Neuron (in vitro differentiated cells): Measurements from ENCODE around the gene SKI.

Experiments used
- H2AFZ ChIP-seq: one replicate; pipeline ENCODE4 v1.6.1; 2013; ENCODE audit warnings: low read depth, mild to moderate bottlenecking, inconsistent platforms, low read length, moderate library complexity
- H3K27me3 ChIP-seq: one replicate; pipeline ENCODE4 v1.6.1; 2013; ENCODE audit warnings: low read length; ENCODE audit not compliant: insufficient read depth
- H3K36me3 ChIP-seq: one replicate; pipeline ENCODE4 v1.6.1; 2013; ENCODE audit warnings: low read length; ENCODE audit not compliant: insufficient read depth
- H3K4me1 ChIP-seq: one replicate; pipeline ENCODE4 v1.6.1; 2013; ENCODE audit warnings: low read length; ENCODE audit not compliant: insufficient read depth
- H3K4me3 ChIP-seq: 2 replicates; pipeline ENCODE4 v1.5.1; 2013; ENCODE audit warnings: mild to moderate bottlenecking, low read length, moderate library complexity
- H3K9me3 ChIP-seq: one replicate; pipeline ENCODE4 v1.6.1; 2013; ENCODE audit warnings: low read length

SKI gene

GRCh38 chr1:2228157-2228594 lies at the start of gene SKI:
Gene SKI (plus strand): TSS chr1:2228319. CDS start chr1:2228767, 448 bp downstream.
- no peak within 1 kb of the TSS for H2AFZ ChIP-seq
- no peaks in the 10 kb centered on the region for H3K36me3 ChIP-seq
- no peaks in the 10 kb centered on the region for H3K9me3 ChIP-seq
- peaks cover 27% of the 10 kb centered on the region for H3K4me1 ChIP-seq
- H3K27me3 ChIP-seq, result no peaks in the 10 kb centered on the region
- peak within 1 kb of the TSS; percentile 86 for H3K4me3 ChIP-seq

GRCh38 chr1:2178875-2179274 lies 49.2 kb upstream of the SKI start:
- Histone ChIP-seq H2AFZ (no peak overlapping the region), H3K4me1 (no peaks in the 10 kb centered on the region), H3K9me3 (no peaks in the 10 kb centered on the region), H3K27me3 (no peaks in the 10 kb centered on the region), H3K36me3 (no peaks in the 10 kb centered on the region), H3K4me3 (no peak overlapping the region)

- Histone ChIP-seq H3K4me3 (no peak overlapping the region), H3K27me3 (no peaks in the 10 kb centered on the region), H2AFZ (no peak overlapping the region), H3K36me3 (no peaks in the 10 kb centered on the region), H3K9me3 (no peaks in the 10 kb centered on the region), H3K4me1 (no peaks in the 10 kb centered on the region)
These were observed 48.7 kb upstream of the SKI start for GRCh38 chr1:2179283-2180013.

GRCh38 chr1:2180297-2181245 lies 47.5 kb upstream of the SKI start:
- Histone ChIP-seq H3K4me3 (no peak overlapping the region), H3K27me3 (no peaks in the 10 kb centered on the region), H3K4me1 (no peaks in the 10 kb centered on the region), H3K36me3 (no peaks in the 10 kb centered on the region), H3K9me3 (no peaks in the 10 kb centered on the region), H2AFZ (no peak overlapping the region)

- H2AFZ ChIP-seq, result no peak overlapping the region
- H3K4me1 ChIP-seq, result no peaks in the 10 kb centered on the region
- no peaks in the 10 kb centered on the region for H3K9me3 ChIP-seq
- H3K27me3 ChIP-seq, result no peaks in the 10 kb centered on the region
- H3K4me3 ChIP-seq, result no peak overlapping the region
- no peaks in the 10 kb centered on the region for H3K36me3 ChIP-seq
These were observed 46.8 kb upstream of the SKI start for GRCh38 chr1:2181271-2181670.

GRCh38 chr1:2181752-2182151 lies 46.4 kb upstream of the SKI start:
- Histone ChIP-seq H3K36me3 (no peaks in the 10 kb centered on the region), H3K9me3 (no peaks in the 10 kb centered on the region), H3K4me1 (no peaks in the 10 kb centered on the region), H3K27me3 (no peaks in the 10 kb centered on the region), H3K4me3 (no peak overlapping the region), H2AFZ (no peak overlapping the region)

GRCh38 chr1:2182376-2182775 lies 45.7 kb upstream of the SKI start:
- H3K4me1 ChIP-seq, result no peaks in the 10 kb centered on the region

GRCh38 chr1:2183937-2184334 lies 44.2 kb upstream of the SKI start:
- no peak overlapping the region for H3K4me3 ChIP-seq
- no peak overlapping the region for H2AFZ ChIP-seq
- H3K4me1 ChIP-seq, result no peaks in the 10 kb centered on the region
- H3K27me3 ChIP-seq, result no peaks in the 10 kb centered on the region
- H3K9me3 ChIP-seq, result no peaks in the 10 kb centered on the region
- no peaks in the 10 kb centered on the region for H3K36me3 ChIP-seq

More at GRCh38 chr1:2182376-2182775, 45.7 kb upstream of the SKI start:
- H3K9me3 ChIP-seq, result no peaks in the 10 kb centered on the region
- H3K36me3 ChIP-seq, result no peaks in the 10 kb centered on the region
- H3K27me3 ChIP-seq, result no peaks in the 10 kb centered on the region
- H3K4me3 ChIP-seq, result no peak overlapping the region
- no peak overlapping the region for H2AFZ ChIP-seq

GRCh38 chr1:2184531-2184930 lies 43.6 kb upstream of the SKI start:
- Histone ChIP-seq H3K36me3 (no peaks in the 10 kb centered on the region), H2AFZ (no peak overlapping the region), H3K9me3 (no peaks in the 10 kb centered on the region), H3K4me3 (no peak overlapping the region), H3K4me1 (peaks cover 4% of the 10 kb centered on the region), H3K27me3 (no peaks in the 10 kb centered on the region)

GRCh38 chr1:2184934-2185333 lies 43.2 kb upstream of the SKI start:
- Histone ChIP-seq H3K4me3 (no peak overlapping the region), H2AFZ (no peak overlapping the region), H3K36me3 (no peaks in the 10 kb centered on the region), H3K4me1 (peaks cover 7% of the 10 kb centered on the region), H3K9me3 (no peaks in the 10 kb centered on the region), H3K27me3 (no peaks in the 10 kb centered on the region)

- Histone ChIP-seq H3K9me3 (no peaks in the 10 kb centered on the region), H3K27me3 (no peaks in the 10 kb centered on the region), H3K4me1 (peaks cover 15% of the 10 kb centered on the region), H2AFZ (no peak overlapping the region), H3K4me3 (no peak overlapping the region), H3K36me3 (no peaks in the 10 kb centered on the region)
These were observed 42.0 kb upstream of the SKI start for GRCh38 chr1:2185880-2186855.

GRCh38 chr1:2186901-2187300 lies 41.2 kb upstream of the SKI start:
- no peak overlapping the region for H3K4me3 ChIP-seq

More at GRCh38 chr1:2186901-2187300, 41.2 kb upstream of the SKI start:
- Histone ChIP-seq H3K9me3 (no peaks in the 10 kb centered on the region), H3K36me3 (no peaks in the 10 kb centered on the region), H3K27me3 (no peaks in the 10 kb centered on the region), H3K4me1 (peaks cover 15% of the 10 kb centered on the region), H2AFZ (no peak overlapping the region)
